HepG2 (cell line): ENCODE data around the gene APOC3. TPM values are rescaled to one million over a fixed set of nuclear protein-coding genes. Genes with fewer than 3 reads are reported as not detected.

Source experiments
- GATAD2A ChIP-seq: IDR thresholded peaks from 2 replicates; pipeline ENCODE4 v1.6.1; 2016
- KDM5B ChIP-seq: sonication (generic); formaldehyde crosslinking; IDR thresholded peaks from 2 replicates; pipeline ENCODE4 v1.4.0; 2020; ENCODE audit warnings: missing genetic modification reagents, mild to moderate bottlenecking, borderline replicate concordance
- MED13 ChIP-seq: sonication (generic); formaldehyde crosslinking; IDR thresholded peaks from 2 replicates; pipeline ENCODE4 v1.5.0; 2020; ENCODE audit warnings: missing genetic modification reagents
- MLLT10 ChIP-seq: sonication (generic); formaldehyde crosslinking; IDR thresholded peaks from 2 replicates; pipeline ENCODE4 v1.4.0; 2020; ENCODE audit warnings: missing genetic modification reagents
- MYNN ChIP-seq: sonication (generic); formaldehyde crosslinking; IDR thresholded peaks from 2 replicates; pipeline ENCODE4 v1.4.0; 2020; ENCODE audit warnings: mild to moderate bottlenecking, low read depth, missing genetic modification reagents
- NCOA5 ChIP-seq: sonication (generic); formaldehyde crosslinking; IDR thresholded peaks from 2 replicates; pipeline ENCODE4 v1.4.0; 2020; ENCODE audit warnings: missing genetic modification reagents
- NFE2L1 ChIP-seq: sonication (generic); formaldehyde crosslinking; IDR thresholded peaks from 2 replicates; pipeline ENCODE4 v1.4.0; 2020; ENCODE audit warnings: missing genetic modification reagents, mild to moderate bottlenecking, borderline replicate concordance
- POLR2G ChIP-seq: fragments of 200-400 bp; formaldehyde crosslinking; IDR thresholded peaks from 2 replicates; pipeline ENCODE4 v1.6.1; 2018; ENCODE audit warnings: mild to moderate bottlenecking, low read depth, low read length, moderate library complexity
- PTBP1 ChIP-seq: fragments of 200-400 bp; formaldehyde crosslinking; IDR thresholded peaks from 2 replicates; pipeline ENCODE4 v1.6.1; 2018; ENCODE audit warnings: low read length, low read depth; ENCODE audit not compliant: poor library complexity, severe bottlenecking
- RCOR2 ChIP-seq: IDR thresholded peaks from 2 replicates; pipeline ENCODE4 v1.6.1; 2016; ENCODE audit warnings: missing biosample characterization, missing genetic modification reagents
- SRY ChIP-seq: sonication (generic); formaldehyde crosslinking; IDR thresholded peaks from 2 replicates; pipeline ENCODE4 v1.8.0; 2022; ENCODE audit warnings: mild to moderate bottlenecking, missing genetic modification reagents
- ZHX2 ChIP-seq, 2 experiments: sonication (generic) in 1 of 2; formaldehyde crosslinking in 1 of 2; IDR thresholded peaks; 2 replicates each; pipeline versions ENCODE4 v1.6.1 to v1.9.0; 2014 to 2022; ENCODE audit warnings: antibody characterized with exemption in 1 of 2, borderline replicate concordance in 1 of 2, inconsistent platforms in 1 of 2, low read depth in 1 of 2, missing genetic modification reagents in 1 of 2
- ZNF232 ChIP-seq: sonication (generic); formaldehyde crosslinking; IDR thresholded peaks from 2 replicates; pipeline ENCODE4 v1.4.0; 2020; ENCODE audit warnings: missing genetic modification reagents, borderline replicate concordance
- ZNF549 ChIP-seq: sonication (generic); formaldehyde crosslinking; IDR thresholded peaks from 2 replicates; pipeline ENCODE4 v1.5.0; 2020; ENCODE audit warnings: missing genetic modification reagents
- ZNF550 ChIP-seq: sonication (generic); formaldehyde crosslinking; IDR thresholded peaks from 2 replicates; pipeline ENCODE4 v1.4.0; 2020; ENCODE audit warnings: mild to moderate bottlenecking, missing genetic modification reagents, borderline replicate concordance
- ZNF724P ChIP-seq: sonication (generic); formaldehyde crosslinking; IDR thresholded peaks from 2 replicates; pipeline ENCODE4 v1.8.0; 2022; ENCODE audit warnings: missing genetic modification reagents, borderline replicate concordance
- ZNF772 ChIP-seq: sonication (generic); formaldehyde crosslinking; IDR thresholded peaks from 2 replicates; pipeline ENCODE4 v1.5.0; 2020; ENCODE audit warnings: mild to moderate bottlenecking, missing genetic modification reagents
- ZNF781 ChIP-seq: sonication (generic); formaldehyde crosslinking; IDR thresholded peaks from 2 replicates; pipeline ENCODE4 v1.5.1; 2020; ENCODE audit warnings: borderline replicate concordance, mild to moderate bottlenecking, missing genetic modification reagents; ENCODE audit errors: not compliant biosample characterization
- polyA plus RNA-seq, 8 experiments: library from polyadenylated mRNA; depleted of rRNA in 3 of 8; stranded (reverse) in 7 of 8; unstranded in 1 of 8; fragments of >200 nt; fragmentation: Illumina TruSeq in 4 of 8; extraction: Trizol in 4 of 8; gene quantifications; 2 replicates each; pipeline versions ENCODE4 v1.2.1 to v1.2.3, GENCODE V29; 2011 to 2016; ENCODE audit warnings: low read depth in 4 of 8, missing spikeins in 1 of 8, mixed read lengths in 1 of 8; ENCODE audit not compliant: insufficient read depth in 1 of 8
- total RNA-seq, 5 experiments: library from RNA; depleted of rRNA; stranded (reverse); fragments of >200 nt; fragmentation: Illumina TruSeq; extraction: Trizol; gene quantifications; 2 replicates each; pipeline ENCODE4 v1.2.3, GENCODE V29; 2016; ENCODE audit warnings: low read depth in 1 of 5
- TF ChIP-seq, protein P1 (sequence below): sonication (generic); formaldehyde crosslinking; IDR thresholded peaks from 2 replicates; pipeline ENCODE4 v1.8.0; 2023; ENCODE audit warnings: mild to moderate bottlenecking, missing genetic modification reagents
- TF ChIP-seq, protein P2 (sequence below): sonication (generic); formaldehyde crosslinking; conservative IDR thresholded peaks from 2 replicates; pipeline ENCODE4 v1.4.0; 2020; ENCODE audit warnings: missing genetic modification reagents

Gene APOC3
- total and polyA plus RNA-seq, 2 of the 13 experiments (the other 11 are each of a cell fraction or from before 2014, with no cell fraction given): 314 to 687 TPM

DNA sequence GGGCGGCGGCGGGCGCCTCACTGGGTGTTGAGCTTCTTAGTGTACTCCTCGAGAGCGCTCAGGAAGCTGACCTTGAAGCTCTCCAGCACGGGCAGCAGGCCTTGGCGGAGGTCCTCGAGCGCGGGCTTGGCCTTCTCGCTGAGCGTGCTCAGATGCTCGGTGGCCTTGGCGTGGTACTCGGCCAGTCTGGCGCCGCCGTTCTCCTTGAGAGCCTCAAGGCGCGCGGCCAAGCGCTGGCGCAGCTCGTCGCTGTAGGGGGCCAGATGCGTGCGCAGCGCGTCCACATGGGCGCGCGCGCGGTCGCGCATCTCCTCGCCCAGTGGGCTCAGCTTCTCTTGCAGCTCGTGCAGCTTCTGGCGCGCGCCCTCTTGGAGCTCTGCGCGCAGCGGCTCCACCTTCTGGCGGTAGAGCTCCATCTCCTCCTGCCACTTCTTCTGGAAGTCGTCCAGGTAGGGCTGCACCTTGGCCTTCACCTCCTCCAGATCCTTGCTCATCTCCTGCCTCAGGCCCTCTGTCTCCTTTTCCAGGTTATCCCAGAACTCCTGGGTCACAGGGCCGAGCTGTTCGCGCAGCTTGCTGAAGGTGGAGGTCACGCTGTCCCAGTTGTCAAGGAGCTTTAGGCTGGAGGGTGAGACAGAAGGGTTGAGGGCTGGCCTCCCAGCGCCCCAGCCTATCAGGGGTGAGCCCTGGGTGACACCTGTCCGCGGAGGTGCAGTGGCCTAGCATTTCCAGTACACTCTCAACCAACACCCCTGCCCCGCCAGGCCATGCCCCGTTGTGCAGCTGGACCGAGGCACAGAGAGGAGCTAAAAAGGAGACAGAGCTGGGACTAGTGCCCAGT is 6.3 kb downstream of the APOC3 start (continued):
- TF ChIP-seq MLLT10 (CRISPR knock-in tag) (0 out of 2 replicates have a peak, but pooled peaks have one; percentile 69), KDM5B (CRISPR knock-in tag) (peak; percentile 51; the same call in 1 of the 2 replicates), ZHX2 (IDR thresholded peaks at IDR 0.05; ENCODE audit: low read depth) (no peak), ZHX2 (CRISPR knock-in tag; IDR thresholded peaks at IDR 0.05; ENCODE audit: borderline replicate concordance) (no peak), MED13 (CRISPR knock-in tag) (no peak), ZNF724P (no peak), POLR2G (no peak; the same call in 1 of the 2 replicates), MYNN (CRISPR knock-in tag) (no peak), NFE2L1 (no peak), ZNF549 (no peak), RCOR2 (no peak), NCOA5 (no peak), ZNF232 (CRISPR knock-in tag) (peak; percentile 76; the same call in 1 of the 2 replicates), ZNF550 (CRISPR knock-in tag) (peak; percentile 43; the same call in 1 of the 2 replicates), GATAD2A (no peak), ZNF781 (CRISPR knock-in tag) (peak; percentile 35), ZNF772 (CRISPR knock-in tag) (peak; percentile 60; the same call in 1 of the 2 replicates), SRY (peak; percentile 82; the same call in 1 of the 2 replicates), PTBP1 (no peak)
- TF ChIP-seq, protein P1, sequence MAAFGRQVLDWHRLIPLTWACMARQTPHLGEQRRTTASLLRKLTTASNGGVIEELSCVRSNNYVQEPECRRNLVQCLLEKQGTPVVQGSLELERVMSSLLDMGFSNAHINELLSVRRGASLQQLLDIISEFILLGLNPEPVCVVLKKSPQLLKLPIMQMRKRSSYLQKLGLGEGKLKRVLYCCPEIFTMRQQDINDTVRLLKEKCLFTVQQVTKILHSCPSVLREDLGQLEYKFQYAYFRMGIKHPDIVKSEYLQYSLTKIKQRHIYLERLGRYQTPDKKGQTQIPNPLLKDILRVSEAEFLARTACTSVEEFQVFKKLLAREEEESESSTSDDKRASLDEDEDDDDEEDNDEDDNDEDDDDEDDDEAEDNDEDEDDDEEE (CRISPR knock-in tag): 0 out of 2 replicates have a peak, but pooled peaks have one; percentile 17
- TF ChIP-seq, protein P2, sequence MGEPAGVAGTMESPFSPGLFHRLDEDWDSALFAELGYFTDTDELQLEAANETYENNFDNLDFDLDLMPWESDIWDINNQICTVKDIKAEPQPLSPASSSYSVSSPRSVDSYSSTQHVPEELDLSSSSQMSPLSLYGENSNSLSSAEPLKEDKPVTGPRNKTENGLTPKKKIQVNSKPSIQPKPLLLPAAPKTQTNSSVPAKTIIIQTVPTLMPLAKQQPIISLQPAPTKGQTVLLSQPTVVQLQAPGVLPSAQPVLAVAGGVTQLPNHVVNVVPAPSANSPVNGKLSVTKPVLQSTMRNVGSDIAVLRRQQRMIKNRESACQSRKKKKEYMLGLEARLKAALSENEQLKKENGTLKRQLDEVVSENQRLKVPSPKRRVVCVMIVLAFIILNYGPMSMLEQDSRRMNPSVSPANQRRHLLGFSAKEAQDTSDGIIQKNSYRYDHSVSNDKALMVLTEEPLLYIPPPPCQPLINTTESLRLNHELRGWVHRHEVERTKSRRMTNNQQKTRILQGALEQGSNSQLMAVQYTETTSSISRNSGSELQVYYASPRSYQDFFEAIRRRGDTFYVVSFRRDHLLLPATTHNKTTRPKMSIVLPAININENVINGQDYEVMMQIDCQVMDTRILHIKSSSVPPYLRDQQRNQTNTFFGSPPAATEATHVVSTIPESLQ (CRISPR knock-in tag): no peak
